GM21737 (cell line): ENCODE data around the gene C2CD5.
"Not testable (repeated sequence)": the region's sequence is repeated elsewhere in the genome, so short reads cannot be mapped to it uniquely, and the experiment has no call there.

Source experiments
- ATAC-seq: cut with Tn5 transposase; IDR thresholded peaks from one replicate; pipeline ENCODE4 v1.9.1; 2021; ENCODE audit warnings: mild to moderate bottlenecking, moderate library complexity; ENCODE audit not compliant: unreplicated experiment

C2CD5 gene

GRCh38 chr12:22544038-22544979 is at the start of gene C2CD5:
C2CD5 (minus strand) TSS chr12:22544542; CDS start chr12:22544150, 392 bp downstream.
- ATAC-seq, result peak; percentile 79

GRCh38 chr12:22593864-22594263 is 49.5 kb upstream of the C2CD5 start:
- no peak for ATAC-seq

- ATAC-seq, result no peak
Observed at GRCh38 chr12:22588817-22589216, 44.5 kb upstream of the C2CD5 start.

- ATAC-seq, result no peak
Observed at GRCh38 chr12:22578328-22578727, 34.0 kb upstream of the C2CD5 start.

GRCh38 chr12:22577667-22578066 is 33.3 kb upstream of the C2CD5 start:
- no peak for ATAC-seq

- ATAC-seq, result no peak
Observed at GRCh38 chr12:22576473-22576872, 32.1 kb upstream of the C2CD5 start.

- no peak for ATAC-seq
Observed at GRCh38 chr12:22576065-22576464, 31.7 kb upstream of the C2CD5 start.

- no peak for ATAC-seq
Observed at GRCh38 chr12:22574921-22575320, 30.6 kb upstream of the C2CD5 start.

- no peak for ATAC-seq
Observed at GRCh38 chr12:22573181-22573580, 28.8 kb upstream of the C2CD5 start.

- no peak for ATAC-seq
Observed at GRCh38 chr12:22569253-22569652, 24.9 kb upstream of the C2CD5 start.

- no peak for ATAC-seq
Observed at GRCh38 chr12:22562036-22563028, 18.0 kb upstream of the C2CD5 start.

- not testable (repeated sequence) for ATAC-seq
Observed at GRCh38 chr12:22554750-22555149, 10.4 kb upstream of the C2CD5 start.

GRCh38 chr12:22551624-22552023 is 7.3 kb upstream of the C2CD5 start:
- no peak for ATAC-seq

GRCh38 chr12:22545255-22545654 is 913 bp upstream of the C2CD5 start:
- no peak for ATAC-seq

- ATAC-seq, result peak; percentile 43
Observed at GRCh38 chr12:22543246-22544037, 900 bp downstream of the C2CD5 start.

- ATAC-seq, result no peak
Observed at GRCh38 chr12:22541496-22542155, 2.7 kb downstream of the C2CD5 start.

GRCh38 chr12:22539055-22539454 is 5.3 kb downstream of the C2CD5 start:
- no peak for ATAC-seq

- ATAC-seq, result no peak
Observed at GRCh38 chr12:22538311-22538710, 6.0 kb downstream of the C2CD5 start.

GRCh38 chr12:22536971-22537544 is 7.3 kb downstream of the C2CD5 start:
- no peak for ATAC-seq
